Left cardiac atrium (tissue), 4 donors: ENCODE data around the gene CHMP3. TPM values are rescaled to one million over a fixed set of nuclear protein-coding genes. Genes with fewer than 3 reads are reported as not detected.
A peak's percentile ranks its signal among the peaks of the same experiment; 100 is the strongest.
"Not testable (repeated sequence)": the region's sequence is repeated elsewhere in the genome, so short reads cannot be mapped to it uniquely, and the experiment has no call there.

Experiments
- ATAC-seq, 2 donors: fragments of 200-7000 bp; cut with Tn5 transposase; one replicate each; pipeline ENCODE4 v1.9.1; 2020; ENCODE audit warnings: mild to moderate bottlenecking in 2 of 2, moderate library complexity in 2 of 2
- DNase-seq: peaks from one replicate; pipeline ENCODE4 v3.0.0-alpha.2; 2020
- intact Hi-C, 2 donors: fragments of 100-400 bp; cut with DNase I; formaldehyde crosslinking; loops; one replicate each; pipeline versions ENCODE4 v1.14.1 to v1.15.1; 2022 to 2023
- long read RNA-seq: library from polyadenylated mRNA; unstranded; transcript quantifications from one replicate; pipeline ENCODE4 v2.0.0, GENCODE V29; 2021
- total RNA-seq, 2 donors: library from RNA; stranded (reverse); fragmentation: NEBNext Ultra II Directional; extraction: Animal tissue kit (Norgen Biotek cat#: 25700); gene quantifications; one replicate each; pipeline ENCODE4 v1.2.1, GENCODE V29; 2021
- donor health status: DM: no; HTN: yes; CAD: no.
- donor health status: DM: no; HTN: yes; CAD: no; lungs with severe emphysema.
- donor health status: DM: yes; HTN: yes; CAD: no.
- donor health status: Dilated cardiomyopathy.

CHMP3 gene
- 100 to 1,000 TPM; 146 to 152 TPM for total RNA-seq
- long read RNA-seq, transcript CHMP3-203 (5 exons, 1,099 nt), result minor isoform, 5 of 103 reads
- long read RNA-seq, transcript CHMP3-201 (6 exons, 3,171 nt), result major isoform, 91 of 103 reads
- long read RNA-seq, partial matches to known transcripts, result 0 of 103 reads
- long read RNA-seq, other reads (novel, unspliced or antisense), result 7 of 103 reads

- peak; percentile 98 for DNase-seq
- intact Hi-C loops, result loop anchor here in 1 of 2 donors (5.0 kb wide), 1 partner anchor 59 kb away; the partner anchor contains the start of gene RNF103
- peak; percentile 97 to 98 for ATAC-seq
These were observed at the start of gene CHMP3 for GRCh38 chr2:86562922-86563649. TSS of gene CHMP3 (minus strand) at chr2:86563443. CDS start at chr2:86563348, 95 bp downstream.

- ATAC-seq, result no peak
- DNase-seq, result no peak
- intact Hi-C loops, result no loop called here
These were observed 47.6 kb upstream of the CHMP3 start for GRCh38 chr2:86610871-86611270.

- DNase-seq (no peak), ATAC-seq (no peak)
- intact Hi-C loops, result no loop called here
These were observed 45.7 kb upstream of the CHMP3 start for GRCh38 chr2:86608832-86609410.

GRCh38 chr2:86603905-86604304, 40.7 kb upstream of the CHMP3 start:
- ATAC-seq (no peak), DNase-seq (no peak)
- intact Hi-C loops, result no loop called here

GRCh38 chr2:86598966-86599365, 35.7 kb upstream of the CHMP3 start:
- ATAC-seq (no peak), DNase-seq (no peak)
- intact Hi-C loops, result no loop called here

DNA sequence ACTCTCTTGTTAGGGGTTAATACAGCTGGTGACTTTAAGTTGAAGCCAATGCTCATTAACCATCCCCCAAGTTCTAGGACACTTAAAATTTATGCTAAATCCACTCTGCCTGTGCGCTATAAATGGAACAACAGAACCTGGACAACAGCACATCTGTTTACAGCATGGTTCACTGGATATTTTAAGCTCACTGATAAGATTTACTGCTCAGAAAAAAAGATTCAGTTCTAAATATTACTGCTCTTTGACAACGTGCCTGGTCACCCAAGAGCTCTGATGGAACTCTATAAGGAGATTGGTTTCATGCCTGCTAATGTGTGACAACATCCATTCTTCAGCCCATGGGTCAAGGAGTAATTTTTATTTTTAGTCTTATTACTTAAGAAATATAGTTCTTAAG, 32.9 kb upstream of the CHMP3 start:
- ATAC-seq (peak; percentile 67 to 72), DNase-seq (no peak)
- intact Hi-C loops, result no loop called here

GRCh38 chr2:86593266-86593665, 30.0 kb upstream of the CHMP3 start:
- intact Hi-C loops, result no loop called here
- DNase-seq (no peak), ATAC-seq (no peak)

- intact Hi-C loops, result no loop called here
- DNase-seq (peak; percentile 34), ATAC-seq (peak; percentile 77 to 92)
These were observed 29.4 kb upstream of the CHMP3 start for GRCh38 chr2:86592547-86593230.

GRCh38 chr2:86589701-86590100, 26.5 kb upstream of the CHMP3 start:
- intact Hi-C loops, ATAC-seq, DNase-seq: not testable (repeated sequence)

GRCh38 chr2:86584151-86584913, 21.1 kb upstream of the CHMP3 start:
- intact Hi-C loops, result no loop called here
- no peak for DNase-seq
- peak; percentile 34 to 77 for ATAC-seq

DNA sequence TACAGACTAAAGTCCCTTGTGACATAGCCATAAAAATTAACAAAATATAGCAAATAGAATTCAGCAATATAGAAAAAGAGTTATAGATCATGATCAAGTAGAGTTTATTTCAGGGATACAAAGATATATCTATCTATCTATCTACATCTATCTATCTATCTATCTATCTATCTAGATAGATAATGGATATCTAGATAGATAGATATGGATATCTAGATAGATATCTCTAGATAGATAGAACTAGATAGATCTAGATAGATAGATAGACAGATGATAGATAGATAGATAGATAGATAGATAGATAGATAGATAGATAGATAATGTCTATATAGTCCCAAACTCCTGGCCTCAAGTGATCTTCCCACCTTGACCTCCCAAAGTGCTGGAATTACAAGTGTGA, 17.3 kb upstream of the CHMP3 start:
- ATAC-seq, result no peak
- intact Hi-C loops, result no loop called here
- DNase-seq, result no peak

GRCh38 chr2:86577817-86578456, 14.7 kb upstream of the CHMP3 start:
- DNase-seq (no peak), ATAC-seq (no peak)
- intact Hi-C loops, result no loop called here

DNA sequence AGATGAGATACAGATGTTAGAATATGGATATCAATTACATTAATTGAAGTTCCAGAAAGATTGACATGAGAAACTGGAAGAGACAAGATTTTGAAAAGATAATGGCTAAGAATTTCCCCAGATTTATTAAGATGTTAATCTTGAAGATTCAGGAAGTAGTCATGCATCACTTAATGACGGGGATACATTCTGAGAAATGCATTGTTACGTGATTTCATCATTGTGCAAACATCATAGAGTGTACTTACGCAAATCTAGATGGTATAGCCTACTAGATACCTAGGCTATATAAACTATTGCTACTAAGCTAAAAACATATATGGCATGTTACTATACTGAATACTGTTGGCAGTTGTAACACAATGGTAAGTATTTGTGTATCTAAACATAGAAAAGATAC, 6.8 kb upstream of the CHMP3 start:
- no peak for DNase-seq
- no peak for ATAC-seq
- intact Hi-C loops, result no loop called here

DNA sequence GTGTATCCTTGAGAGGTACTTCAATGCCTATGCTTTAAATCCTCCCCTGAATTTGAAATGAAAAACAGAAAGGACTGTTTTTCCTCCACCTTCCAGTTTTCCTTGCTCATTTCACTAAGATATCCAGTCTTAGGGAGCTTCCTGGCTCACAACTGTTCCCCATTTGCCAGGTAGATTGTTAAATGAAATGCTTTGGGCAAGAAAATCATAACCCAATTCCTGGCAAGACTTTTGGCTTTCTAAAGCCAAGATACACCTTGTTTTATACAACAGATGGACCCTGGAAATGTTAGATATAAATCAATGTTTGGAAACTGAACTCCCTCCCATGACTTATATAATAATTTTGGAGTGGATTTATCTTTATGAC, 3.6 kb upstream of the CHMP3 start:
- intact Hi-C loops, result no loop called here
- DNase-seq (no peak), ATAC-seq (no peak)

DNA sequence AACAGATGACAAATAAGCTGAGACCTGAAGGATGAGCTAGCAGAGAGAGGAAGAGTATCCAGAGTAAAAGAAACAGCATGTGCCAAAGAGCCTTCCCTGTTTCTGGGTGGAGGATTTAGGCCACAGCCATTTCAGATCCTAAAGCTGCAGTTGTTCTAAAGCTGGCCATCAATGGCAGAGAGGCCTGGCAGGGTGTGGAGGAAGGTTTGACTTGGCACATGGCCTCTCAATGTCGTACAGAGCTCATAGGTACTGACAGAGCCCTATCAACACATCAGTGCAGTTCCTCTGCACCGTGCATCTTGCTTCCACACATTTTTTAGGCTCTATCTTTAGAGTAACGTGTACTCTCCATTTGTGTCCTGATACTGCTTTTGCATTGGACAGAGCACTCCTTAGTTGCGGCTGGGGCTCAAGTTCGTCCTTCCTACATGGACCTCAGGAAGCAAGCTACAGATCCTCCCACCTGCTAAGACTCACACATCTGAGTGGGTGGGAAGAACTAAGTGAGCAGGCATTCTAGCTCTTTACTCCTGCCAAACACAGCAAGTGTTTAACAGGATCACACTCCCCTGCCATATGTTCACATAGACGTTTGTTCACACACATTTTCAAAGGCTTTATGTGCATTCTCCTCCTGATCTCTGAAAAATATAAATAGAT, 3.0 kb upstream of the CHMP3 start:
- intact Hi-C loops, result no loop called here

GRCh38 chr2:86563650-86564061, 413 bp upstream of the CHMP3 start:
- intact Hi-C loops, result loop anchor here in 1 of 2 donors (5.0 kb wide), 1 partner anchor 59 kb away; the partner anchor contains the start of gene RNF103
- DNase-seq, result no peak
- ATAC-seq, result no peak

More for the DNA sequence above, 3.0 kb upstream of the CHMP3 start:
- DNase-seq, result no peak
- ATAC-seq, result peak in 1 of 2 donors; percentile 3

- intact Hi-C loops, result loop anchor here in 1 of 2 donors (5.0 kb wide), 1 partner anchor 60 kb away; the partner anchor contains the start of gene RNF103
- ATAC-seq, result no peak
- no peak for DNase-seq
These were observed 740 bp downstream of the CHMP3 start for GRCh38 chr2:86562485-86562921.

DNA sequence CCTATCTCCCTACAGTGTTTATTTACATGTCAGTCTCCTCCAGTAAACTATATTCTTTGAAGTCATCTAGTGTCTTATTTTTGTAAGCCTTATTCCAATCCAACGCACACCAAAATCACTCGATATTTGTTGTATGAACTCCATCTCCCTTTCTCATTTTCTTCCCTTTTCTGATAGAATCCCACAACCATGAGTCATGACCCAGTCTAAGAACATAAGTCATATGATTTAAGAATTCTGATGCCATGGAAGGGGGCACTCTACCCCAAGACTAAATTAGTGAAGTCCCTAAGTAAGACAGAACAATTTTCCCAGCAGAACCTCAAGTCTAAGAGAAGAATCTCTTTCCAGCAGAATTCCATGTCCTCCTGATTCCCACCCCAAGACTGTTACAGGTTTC, 5.4 kb downstream of the CHMP3 start:
- DNase-seq (no peak), ATAC-seq (no peak)
- intact Hi-C loops, result no loop called here
